Tibial artery (tissue), 4 donors: Measurements from ENCODE around the gene GNPNAT1.
A peak's percentile ranks its signal among the peaks of the same experiment; 100 is the strongest.
"Not testable (repeated sequence)": the region's sequence is repeated elsewhere in the genome, so short reads cannot be mapped to it uniquely, and the experiment has no call there.

ENCODE experiments used
- DNase-seq, 2 donors: peaks; one replicate each; pipeline ENCODE4 v3.0.0-alpha.2; 2019
- H3K27ac ChIP-seq, 2 donors: fragments of 200-600 bp; sonication (generic) in 1 of 2; 1 replicate in 1 of 2; 2 replicates in 1 of 2; pipeline ENCODE4 v1.5.1; 2018 to 2019; ENCODE audit warnings: mild to moderate bottlenecking in 1 of 2
- H3K27me3 ChIP-seq, 2 donors: fragments of 200-600 bp; sonication (generic) in 1 of 2; one replicate each; pipeline versions ENCODE4 v1.5.1 to v1.6.0; 2016 to 2019
- H3K36me3 ChIP-seq, 3 donors: fragments of 200-600 bp; sonication (generic) in 2 of 3; one replicate each; pipeline ENCODE4 v1.5.1; 2016 to 2019; ENCODE audit warnings: mild to moderate bottlenecking in 2 of 3
- H3K4me1 ChIP-seq, 4 donors: fragments of 200-600 bp; sonication (generic) in 2 of 4; 1 replicate in 3 of 4; 2 replicates in 1 of 4; pipeline ENCODE4 v1.5.1; 2016 to 2019
- H3K4me3 ChIP-seq, 2 donors: fragments of 200-600 bp; sonication (generic) in 1 of 2; 1 replicate in 1 of 2; 2 replicates in 1 of 2; pipeline ENCODE4 v1.5.1; 2018 to 2019; ENCODE audit warnings: mild to moderate bottlenecking in 2 of 2
- H3K9me3 ChIP-seq, 3 donors: fragments of 200-600 bp; sonication (generic) in 1 of 3; one replicate each; pipeline ENCODE4 v1.5.1; 2016 to 2019
- intact Hi-C: fragments of 100-400 bp; cut with DNase I; formaldehyde crosslinking; loops from one replicate; pipeline ENCODE4 v1.15.0; 2023; ENCODE audit warnings: low total_unique reads
- TF ChIP-seq, protein P1 (sequence below), 2 experiments: fragments of 200-600 bp in 1 of 2; fragments of 450-650 bp in 1 of 2; IDR thresholded peaks; one replicate each; pipeline ENCODE4 v1.5.1; 2017 to 2019; ENCODE audit warnings: antibody characterized with exemption in 2 of 2, mild to moderate bottlenecking in 1 of 2, moderate library complexity in 1 of 2

Gene GNPNAT1

DNA sequence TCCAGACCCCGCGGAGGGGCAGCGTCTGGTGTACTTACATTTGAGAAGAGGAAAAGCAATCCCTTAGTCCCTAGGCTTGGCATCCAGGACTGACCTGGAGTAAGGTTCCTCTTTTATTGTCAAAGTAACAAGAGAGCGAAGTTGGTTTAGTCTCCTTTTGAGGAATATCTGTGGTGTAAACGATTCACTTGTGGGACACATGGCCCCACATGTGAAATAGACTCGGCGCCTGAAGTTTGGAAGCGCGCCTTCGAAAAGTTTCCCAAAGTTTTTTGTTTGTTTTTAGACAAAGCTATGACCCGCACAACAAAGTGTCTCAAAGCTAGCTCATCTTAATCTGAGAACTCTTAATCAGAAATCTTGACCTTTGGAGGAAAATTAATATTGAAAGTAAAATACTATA, 60.7 kb downstream of the GNPNAT1 start:
- intact Hi-C loops, result loop anchor here (5.0 kb wide), 1 partner anchor 62 kb away; the partner anchor contains the start of gene GNPNAT1
- H3K36me3 ChIP-seq, result peaks cover 6 to 42% (median 13%) of the 10 kb centered on the region in 3 donors
- H3K4me1 ChIP-seq, result peaks cover 0 to 12% (median 5%) of the 10 kb centered on the region in 4 donors
- peak overlapping the region; percentile 89 to 98 for H3K4me3 ChIP-seq
- H3K27ac ChIP-seq, result peak overlapping the region; percentile 89 to 91
- H3K9me3 ChIP-seq, result no peaks in the 10 kb centered on the region
- no peak for DNase-seq
- TF ChIP-seq, protein P1, sequence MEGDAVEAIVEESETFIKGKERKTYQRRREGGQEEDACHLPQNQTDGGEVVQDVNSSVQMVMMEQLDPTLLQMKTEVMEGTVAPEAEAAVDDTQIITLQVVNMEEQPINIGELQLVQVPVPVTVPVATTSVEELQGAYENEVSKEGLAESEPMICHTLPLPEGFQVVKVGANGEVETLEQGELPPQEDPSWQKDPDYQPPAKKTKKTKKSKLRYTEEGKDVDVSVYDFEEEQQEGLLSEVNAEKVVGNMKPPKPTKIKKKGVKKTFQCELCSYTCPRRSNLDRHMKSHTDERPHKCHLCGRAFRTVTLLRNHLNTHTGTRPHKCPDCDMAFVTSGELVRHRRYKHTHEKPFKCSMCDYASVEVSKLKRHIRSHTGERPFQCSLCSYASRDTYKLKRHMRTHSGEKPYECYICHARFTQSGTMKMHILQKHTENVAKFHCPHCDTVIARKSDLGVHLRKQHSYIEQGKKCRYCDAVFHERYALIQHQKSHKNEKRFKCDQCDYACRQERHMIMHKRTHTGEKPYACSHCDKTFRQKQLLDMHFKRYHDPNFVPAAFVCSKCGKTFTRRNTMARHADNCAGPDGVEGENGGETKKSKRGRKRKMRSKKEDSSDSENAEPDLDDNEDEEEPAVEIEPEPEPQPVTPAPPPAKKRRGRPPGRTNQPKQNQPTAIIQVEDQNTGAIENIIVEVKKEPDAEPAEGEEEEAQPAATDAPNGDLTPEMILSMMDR (IDR thresholded peaks at IDR 0.05), result no peak
- no peaks in the 10 kb centered on the region for H3K27me3 ChIP-seq

DNA sequence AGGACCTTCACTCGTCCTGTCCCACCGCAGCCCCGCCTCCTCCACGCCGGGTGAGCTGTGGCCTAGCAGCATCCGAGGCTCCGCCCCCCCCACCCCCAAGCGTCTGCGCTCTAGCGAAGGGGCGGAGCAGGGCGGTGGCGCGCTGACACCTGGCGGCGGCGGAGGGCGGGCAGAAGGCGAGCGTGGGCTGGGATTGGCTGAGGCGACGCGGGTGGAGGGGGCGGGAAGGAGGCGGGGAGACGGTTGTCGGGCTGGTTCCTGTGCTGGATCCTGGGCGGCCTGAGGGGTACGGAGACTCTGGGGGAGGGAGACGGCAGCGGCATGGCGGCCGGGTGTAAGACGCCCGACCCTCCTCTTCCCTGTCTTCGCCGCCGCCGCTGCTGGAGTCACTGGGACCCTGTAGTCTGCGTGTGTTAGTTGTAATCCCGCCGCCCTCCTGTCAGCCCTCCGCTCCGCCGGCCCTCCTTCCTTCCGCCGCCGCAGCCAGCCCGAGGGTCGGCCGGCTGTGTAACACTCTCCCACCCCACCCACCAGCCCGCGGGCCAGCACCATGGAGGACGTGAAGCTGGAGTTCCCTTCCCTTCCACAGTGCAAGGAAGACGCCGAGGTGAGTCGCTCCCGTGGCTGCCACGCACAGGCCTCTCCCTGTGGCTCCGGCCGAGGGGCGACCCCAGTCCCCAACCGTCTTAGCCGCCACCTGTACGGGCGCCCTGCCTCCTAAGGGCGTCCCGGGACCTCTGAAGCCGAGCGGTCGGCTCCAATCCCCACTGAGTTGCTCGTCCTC, 61.3 kb downstream of the GNPNAT1 start, which contains the start of gene STYX:
Gene STYX, plus strand, starts transcription at position 242 of the 784 bp plus-strand sequence. Its CDS starts 309 bp downstream, at position 551.
- H3K4me1 ChIP-seq, result peaks cover 0 to 10% (median 5%) of the 10 kb centered on the region in 4 donors
- no peaks in the 10 kb centered on the region for H3K9me3 ChIP-seq
- intact Hi-C loops, result loop anchor here (5.0 kb wide), 1 partner anchor 62 kb away; the partner anchor contains the start of gene GNPNAT1
- peak; percentile 99 for DNase-seq
- peak within 1 kb of the TSS; percentile 89 to 91 for H3K27ac ChIP-seq
- peak within 1 kb of the TSS; percentile 89 to 98 for H3K4me3 ChIP-seq
- H3K27me3 ChIP-seq, result no peaks in the 10 kb centered on the region
- TF ChIP-seq, protein P1 (IDR thresholded peaks at IDR 0.05), result peak; percentile 30 to 35
- peaks cover 12 to 48% (median 18%) of the 10 kb centered on the region in 3 donors for H3K36me3 ChIP-seq

DNA sequence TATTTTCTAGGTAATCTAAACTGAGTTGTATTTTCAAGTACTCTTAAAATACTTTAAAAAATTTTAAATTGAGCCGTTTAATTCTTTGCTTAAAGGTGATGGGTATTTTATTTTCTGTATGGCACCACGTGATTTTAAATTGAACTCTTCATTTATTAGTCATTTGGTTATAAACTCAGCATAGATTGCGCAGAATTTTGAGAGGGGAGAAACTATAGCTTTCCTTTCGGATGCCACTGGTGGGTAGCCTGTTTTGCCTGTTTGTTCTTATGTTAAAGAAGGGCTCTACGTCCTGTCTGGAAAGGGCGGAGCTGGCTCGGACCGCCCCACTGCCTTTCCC, 61.9 kb downstream of the GNPNAT1 start:
- Histone ChIP-seq H3K27ac (peak overlapping the region; percentile 89 to 91), H3K4me3 (peak overlapping the region; percentile 89 to 98), H3K4me1 (peaks cover 0 to 10% (median 4%) of the 10 kb centered on the region in 4 donors), H3K9me3 (no peaks in the 10 kb centered on the region), H3K27me3 (no peaks in the 10 kb centered on the region), H3K36me3 (peaks cover 17 to 53% (median 24%) of the 10 kb centered on the region in 3 donors)
- TF ChIP-seq, protein P1 (IDR thresholded peaks at IDR 0.05), result no peak
- DNase-seq, result no peak
- intact Hi-C loops, result no loop called here

DNA sequence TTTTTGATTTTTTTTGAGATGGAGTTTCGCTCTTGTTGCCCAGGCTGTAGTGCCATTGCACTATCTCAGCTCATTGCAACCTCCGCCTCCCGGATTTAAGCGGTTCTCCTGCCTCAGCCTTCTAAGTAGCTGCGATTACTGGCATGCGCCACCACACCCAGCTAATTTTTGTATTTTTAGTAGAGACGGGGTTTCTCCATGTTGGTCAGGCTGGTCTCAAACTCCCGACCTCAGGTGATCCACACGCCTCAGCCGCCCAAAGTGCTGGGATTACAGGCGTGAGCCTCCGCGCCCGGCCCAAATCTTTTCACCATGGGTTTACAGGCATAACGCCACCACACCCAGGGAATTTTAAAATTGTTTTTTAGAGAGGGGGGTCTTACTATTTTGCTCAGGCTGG, 62.4 kb downstream of the GNPNAT1 start:
- H3K4me3 ChIP-seq, H3K9me3 ChIP-seq, H3K27me3 ChIP-seq, intact Hi-C loops, DNase-seq: not testable (repeated sequence)
- Histone ChIP-seq H3K36me3 (peaks cover 20 to 58% (median 27%) of the 10 kb centered on the region in 3 donors), H3K4me1 (peaks cover 0 to 10% (median 4%) of the 10 kb centered on the region in 4 donors), H3K27ac (peak overlapping the region; percentile 89 to 91)

DNA sequence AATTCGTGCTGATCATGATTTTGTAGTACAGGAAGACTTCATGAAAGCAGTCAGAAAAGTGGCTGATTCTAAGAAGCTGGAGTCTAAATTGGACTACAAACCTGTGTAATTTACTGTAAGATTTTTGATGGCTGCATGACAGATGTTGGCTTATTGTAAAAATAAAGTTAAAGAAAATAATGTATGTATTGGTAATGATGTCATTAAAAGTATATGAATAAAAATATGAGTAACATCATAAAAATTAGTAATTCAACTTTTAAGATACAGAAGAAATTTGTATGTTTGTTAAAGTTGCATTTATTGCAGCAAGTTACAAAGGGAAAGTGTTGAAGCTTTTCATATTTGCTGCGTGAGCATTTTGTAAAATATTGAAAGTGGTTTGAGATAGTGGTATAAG, 63.9 kb downstream of the GNPNAT1 start:
- H3K27me3 ChIP-seq, intact Hi-C loops, DNase-seq, H3K4me3 ChIP-seq, H3K9me3 ChIP-seq, H3K27ac ChIP-seq: not testable (repeated sequence)
- H3K36me3 ChIP-seq, result peaks cover 34 to 61% (median 34%) of the 10 kb centered on the region in 3 donors
- H3K4me1 ChIP-seq, result peaks cover 0 to 10% (median 4%) of the 10 kb centered on the region in 4 donors
